ENCODE data around the gene ZNF282.

The ZNF282 gene

DNA sequence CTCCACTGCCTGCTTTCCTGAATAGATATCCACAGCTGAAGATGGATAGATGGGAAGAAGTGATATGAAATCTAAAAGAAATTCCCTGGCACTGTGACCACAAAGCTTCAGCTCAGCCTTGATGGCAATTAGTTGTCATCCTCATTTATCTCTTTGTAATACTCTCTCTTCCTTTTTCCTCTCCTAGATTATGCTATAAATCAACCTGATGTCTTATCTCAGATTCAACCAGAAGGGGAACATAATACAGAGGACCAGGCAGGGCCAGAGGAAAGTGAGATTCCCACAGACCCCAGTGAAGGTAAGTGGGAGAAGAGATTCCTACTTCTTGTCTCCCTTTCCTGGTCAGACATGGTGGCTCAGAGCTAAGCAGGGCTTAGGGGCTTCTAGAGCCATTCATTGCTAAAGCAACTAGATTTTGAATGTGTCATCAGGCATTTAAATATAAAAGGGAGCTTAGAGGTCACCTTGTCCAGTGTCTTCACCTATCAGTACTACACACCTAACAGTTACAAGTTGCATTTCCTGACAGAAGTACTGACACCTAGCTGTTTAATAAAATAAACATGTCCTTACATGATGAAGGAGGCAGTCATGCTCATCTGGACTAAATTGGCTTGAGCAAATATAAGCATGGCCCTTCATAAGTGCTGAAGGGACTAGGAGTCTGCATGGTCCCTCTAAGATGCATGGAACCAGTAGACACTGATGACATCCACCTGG, 28.6 kb upstream of the ZNF282 start:
- H3K4me1 ChIP-seq (ENCODE audit: control insufficient read depth, insufficient read depth, low read length) = no peaks in the 10 kb centered on the region
- H3K9me3 ChIP-seq (ENCODE audit: control insufficient read depth in 2 of 2, low read length in 2 of 2) = no peaks in the 10 kb centered on the region
- H3K27ac ChIP-seq (ENCODE audit: low read length) = no peak overlapping the region
- no peak overlapping the region for H3K4me3 ChIP-seq (ENCODE audit: low read length in 2 of 2)
- H3K27me3 ChIP-seq (ENCODE audit: control insufficient read depth in 1 of 2, insufficient read depth in 2 of 2, low read length in 2 of 2) = no peaks in the 10 kb centered on the region
- H3K9ac ChIP-seq (ENCODE audit: low read length in 2 of 2) = no peak overlapping the region
- peaks cover 26 to 30% of the 10 kb centered on the region in 2 donors for H3K36me3 ChIP-seq (ENCODE audit: control insufficient read depth in 2 of 2, insufficient read depth in 2 of 2, low read length in 2 of 2)

GRCh38 chr7:149171892-149172533, 23.3 kb upstream of the ZNF282 start:
- H3K27me3 ChIP-seq (ENCODE audit: control insufficient read depth in 1 of 2, insufficient read depth in 2 of 2, low read length in 2 of 2) = no peaks in the 10 kb centered on the region
- H3K36me3 ChIP-seq (ENCODE audit: control insufficient read depth in 2 of 2, insufficient read depth in 2 of 2, low read length in 2 of 2) = peaks cover 27 to 29% of the 10 kb centered on the region in 2 donors
- no peak overlapping the region for H3K27ac ChIP-seq (ENCODE audit: low read length)
- H3K4me3 ChIP-seq (ENCODE audit: low read length in 2 of 2) = no peak overlapping the region
- H3K9me3 ChIP-seq (ENCODE audit: control insufficient read depth in 2 of 2, low read length in 2 of 2) = no peaks in the 10 kb centered on the region
- no peaks in the 10 kb centered on the region for H3K4me1 ChIP-seq (ENCODE audit: control insufficient read depth, insufficient read depth, low read length)
- no peak overlapping the region for H3K9ac ChIP-seq (ENCODE audit: low read length in 2 of 2)

GRCh38 chr7:149172534-149172920, 22.8 kb upstream of the ZNF282 start:
- Histone ChIP-seq H3K4me1 (ENCODE audit: control insufficient read depth, insufficient read depth, low read length) (no peaks in the 10 kb centered on the region), H3K9me3 (ENCODE audit: control insufficient read depth in 2 of 2, low read length in 2 of 2) (no peaks in the 10 kb centered on the region), H3K9ac (ENCODE audit: low read length in 2 of 2) (no peak overlapping the region), H3K4me3 (ENCODE audit: low read length in 2 of 2) (no peak overlapping the region), H3K27me3 (ENCODE audit: control insufficient read depth in 1 of 2, insufficient read depth in 2 of 2, low read length in 2 of 2) (no peaks in the 10 kb centered on the region), H3K27ac (ENCODE audit: low read length) (no peak overlapping the region), H3K36me3 (ENCODE audit: control insufficient read depth in 2 of 2, insufficient read depth in 2 of 2, low read length in 2 of 2) (peaks cover 28 to 32% of the 10 kb centered on the region in 2 donors)

GRCh38 chr7:149175150-149175549, 20.2 kb upstream of the ZNF282 start:
- no peak overlapping the region for H3K27ac ChIP-seq (ENCODE audit: low read length)
- H3K9me3 ChIP-seq (ENCODE audit: control insufficient read depth in 2 of 2, low read length in 2 of 2) = no peaks in the 10 kb centered on the region
- peaks cover 36 to 39% of the 10 kb centered on the region in 2 donors for H3K36me3 ChIP-seq (ENCODE audit: control insufficient read depth in 2 of 2, insufficient read depth in 2 of 2, low read length in 2 of 2)
- H3K4me1 ChIP-seq (ENCODE audit: control insufficient read depth, insufficient read depth, low read length) = no peaks in the 10 kb centered on the region
- H3K4me3 ChIP-seq (ENCODE audit: low read length in 2 of 2) = no peak overlapping the region
- no peak overlapping the region for H3K9ac ChIP-seq (ENCODE audit: low read length in 2 of 2)
- H3K27me3 ChIP-seq (ENCODE audit: control insufficient read depth in 1 of 2, insufficient read depth in 2 of 2, low read length in 2 of 2) = no peaks in the 10 kb centered on the region

GRCh38 chr7:149179241-149179640, 16.1 kb upstream of the ZNF282 start:
- H3K4me3 ChIP-seq (ENCODE audit: low read length in 2 of 2) = no peak overlapping the region

GRCh38 chr7:149180722-149181449, 14.5 kb upstream of the ZNF282 start:
- Histone ChIP-seq H3K36me3 (ENCODE audit: control insufficient read depth in 2 of 2, insufficient read depth in 2 of 2, low read length in 2 of 2) (peaks cover 35 to 36% of the 10 kb centered on the region in 2 donors), H3K9me3 (ENCODE audit: control insufficient read depth in 2 of 2, low read length in 2 of 2) (no peaks in the 10 kb centered on the region), H3K27me3 (ENCODE audit: control insufficient read depth in 1 of 2, insufficient read depth in 2 of 2, low read length in 2 of 2) (no peaks in the 10 kb centered on the region), H3K4me3 (ENCODE audit: low read length in 2 of 2) (no peak overlapping the region), H3K27ac (ENCODE audit: low read length) (no peak overlapping the region), H3K4me1 (ENCODE audit: control insufficient read depth, insufficient read depth, low read length) (no peaks in the 10 kb centered on the region), H3K9ac (ENCODE audit: low read length in 2 of 2) (no peak overlapping the region)

More at GRCh38 chr7:149179241-149179640, 16.1 kb upstream of the ZNF282 start:
- Histone ChIP-seq H3K4me1 (ENCODE audit: control insufficient read depth, insufficient read depth, low read length) (no peaks in the 10 kb centered on the region), H3K9me3 (ENCODE audit: control insufficient read depth in 2 of 2, low read length in 2 of 2) (no peaks in the 10 kb centered on the region), H3K27me3 (ENCODE audit: control insufficient read depth in 1 of 2, insufficient read depth in 2 of 2, low read length in 2 of 2) (no peaks in the 10 kb centered on the region), H3K9ac (ENCODE audit: low read length in 2 of 2) (no peak overlapping the region), H3K27ac (ENCODE audit: low read length) (no peak overlapping the region), H3K36me3 (ENCODE audit: control insufficient read depth in 2 of 2, insufficient read depth in 2 of 2, low read length in 2 of 2) (peaks cover 37 to 44% of the 10 kb centered on the region in 2 donors)

- Histone ChIP-seq H3K9me3 (ENCODE audit: control insufficient read depth in 2 of 2, low read length in 2 of 2) (no peaks in the 10 kb centered on the region), H3K9ac (ENCODE audit: low read length in 2 of 2) (no peak overlapping the region), H3K4me1 (ENCODE audit: control insufficient read depth, insufficient read depth, low read length) (no peaks in the 10 kb centered on the region), H3K27ac (ENCODE audit: low read length) (no peak overlapping the region), H3K36me3 (ENCODE audit: control insufficient read depth in 2 of 2, insufficient read depth in 2 of 2, low read length in 2 of 2) (peaks cover 34 to 35% of the 10 kb centered on the region in 2 donors), H3K4me3 (ENCODE audit: low read length in 2 of 2) (no peak overlapping the region), H3K27me3 (ENCODE audit: control insufficient read depth in 1 of 2, insufficient read depth in 2 of 2, low read length in 2 of 2) (no peaks in the 10 kb centered on the region)
Measured at GRCh38 chr7:149181450-149181790, 13.9 kb upstream of the ZNF282 start.

GRCh38 chr7:149184274-149184673, 11.1 kb upstream of the ZNF282 start:
- Histone ChIP-seq H3K36me3 (ENCODE audit: control insufficient read depth in 2 of 2, insufficient read depth in 2 of 2, low read length in 2 of 2) (peaks cover 11 to 16% of the 10 kb centered on the region in 2 donors), H3K4me3 (ENCODE audit: low read length in 2 of 2) (no peak overlapping the region), H3K9ac (ENCODE audit: low read length in 2 of 2) (no peak overlapping the region), H3K27me3 (ENCODE audit: control insufficient read depth in 1 of 2, insufficient read depth in 2 of 2, low read length in 2 of 2) (no peaks in the 10 kb centered on the region), H3K27ac (ENCODE audit: low read length) (no peak overlapping the region), H3K9me3 (ENCODE audit: control insufficient read depth in 2 of 2, low read length in 2 of 2) (no peaks in the 10 kb centered on the region), H3K4me1 (ENCODE audit: control insufficient read depth, insufficient read depth, low read length) (no peaks in the 10 kb centered on the region)

- Histone ChIP-seq H3K4me3 (ENCODE audit: low read length in 2 of 2) (no peak overlapping the region), H3K9me3 (ENCODE audit: control insufficient read depth in 2 of 2, low read length in 2 of 2) (no peaks in the 10 kb centered on the region), H3K4me1 (ENCODE audit: control insufficient read depth, insufficient read depth, low read length) (no peaks in the 10 kb centered on the region), H3K36me3 (ENCODE audit: control insufficient read depth in 2 of 2, insufficient read depth in 2 of 2, low read length in 2 of 2) (no peaks in the 10 kb centered on the region), H3K9ac (ENCODE audit: low read length in 2 of 2) (no peak overlapping the region), H3K27me3 (ENCODE audit: control insufficient read depth in 1 of 2, insufficient read depth in 2 of 2, low read length in 2 of 2) (no peaks in the 10 kb centered on the region), H3K27ac (ENCODE audit: low read length) (no peak overlapping the region)
Measured at GRCh38 chr7:149188213-149188612, 7.1 kb upstream of the ZNF282 start.

DNA sequence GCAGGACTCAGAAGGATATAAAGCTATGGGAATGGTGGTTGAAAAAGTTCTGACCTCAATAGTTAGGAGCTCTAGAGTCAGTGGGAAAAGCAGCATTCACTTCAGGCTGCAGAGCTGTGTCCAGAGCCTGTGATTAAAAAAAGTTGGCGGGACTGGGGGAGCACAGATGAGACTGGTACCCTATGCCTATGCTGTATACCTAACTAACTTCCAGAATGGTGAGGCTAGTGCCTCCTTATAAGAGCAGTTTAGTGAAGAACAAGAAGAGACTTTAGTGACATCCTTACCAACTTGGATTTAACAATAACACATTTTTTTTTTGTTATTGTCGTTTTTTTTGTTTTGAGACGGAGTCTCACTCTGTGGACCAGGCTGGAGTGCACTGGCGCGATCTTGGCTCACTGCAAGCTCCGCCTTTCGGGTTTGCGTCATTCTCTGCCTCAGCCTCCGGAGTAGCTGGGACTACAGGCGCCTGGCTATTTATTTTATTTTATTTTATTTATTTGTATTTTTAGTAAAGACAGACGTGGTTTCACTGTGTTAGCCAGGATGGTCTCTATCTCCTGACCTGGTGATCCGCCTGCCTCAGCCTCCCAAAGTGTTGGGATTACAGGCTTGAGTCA, 6.6 kb upstream of the ZNF282 start:
- H3K4me1 ChIP-seq (ENCODE audit: control insufficient read depth, insufficient read depth, low read length) = no peaks in the 10 kb centered on the region
- H3K36me3 ChIP-seq (ENCODE audit: control insufficient read depth in 2 of 2, insufficient read depth in 2 of 2, low read length in 2 of 2) = no peaks in the 10 kb centered on the region
- no peak overlapping the region for H3K9ac ChIP-seq (ENCODE audit: low read length in 2 of 2)
- no peaks in the 10 kb centered on the region for H3K27me3 ChIP-seq (ENCODE audit: control insufficient read depth in 1 of 2, insufficient read depth in 2 of 2, low read length in 2 of 2)
- no peak overlapping the region for H3K27ac ChIP-seq (ENCODE audit: low read length)
- H3K9me3 ChIP-seq (ENCODE audit: control insufficient read depth in 2 of 2, low read length in 2 of 2) = no peaks in the 10 kb centered on the region
- no peak overlapping the region for H3K4me3 ChIP-seq (ENCODE audit: low read length in 2 of 2)
